GM10266 (cell line): ENCODE results near the gene CHST8.

Experiments used
- DNase-seq: peaks from one replicate; pipeline ENCODE4 v3.0.0; 2012; ENCODE audit errors: extremely low spot score
- TF ChIP-seq, protein P1 (sequence below): IDR thresholded peaks from 2 replicates; pipeline ENCODE4 v1.5.1; 2012; ENCODE audit warnings: mild to moderate bottlenecking, low read depth; ENCODE audit not compliant: control insufficient read depth, insufficient read depth; ENCODE audit errors: missing control alignments

CHST8 gene

DNA sequence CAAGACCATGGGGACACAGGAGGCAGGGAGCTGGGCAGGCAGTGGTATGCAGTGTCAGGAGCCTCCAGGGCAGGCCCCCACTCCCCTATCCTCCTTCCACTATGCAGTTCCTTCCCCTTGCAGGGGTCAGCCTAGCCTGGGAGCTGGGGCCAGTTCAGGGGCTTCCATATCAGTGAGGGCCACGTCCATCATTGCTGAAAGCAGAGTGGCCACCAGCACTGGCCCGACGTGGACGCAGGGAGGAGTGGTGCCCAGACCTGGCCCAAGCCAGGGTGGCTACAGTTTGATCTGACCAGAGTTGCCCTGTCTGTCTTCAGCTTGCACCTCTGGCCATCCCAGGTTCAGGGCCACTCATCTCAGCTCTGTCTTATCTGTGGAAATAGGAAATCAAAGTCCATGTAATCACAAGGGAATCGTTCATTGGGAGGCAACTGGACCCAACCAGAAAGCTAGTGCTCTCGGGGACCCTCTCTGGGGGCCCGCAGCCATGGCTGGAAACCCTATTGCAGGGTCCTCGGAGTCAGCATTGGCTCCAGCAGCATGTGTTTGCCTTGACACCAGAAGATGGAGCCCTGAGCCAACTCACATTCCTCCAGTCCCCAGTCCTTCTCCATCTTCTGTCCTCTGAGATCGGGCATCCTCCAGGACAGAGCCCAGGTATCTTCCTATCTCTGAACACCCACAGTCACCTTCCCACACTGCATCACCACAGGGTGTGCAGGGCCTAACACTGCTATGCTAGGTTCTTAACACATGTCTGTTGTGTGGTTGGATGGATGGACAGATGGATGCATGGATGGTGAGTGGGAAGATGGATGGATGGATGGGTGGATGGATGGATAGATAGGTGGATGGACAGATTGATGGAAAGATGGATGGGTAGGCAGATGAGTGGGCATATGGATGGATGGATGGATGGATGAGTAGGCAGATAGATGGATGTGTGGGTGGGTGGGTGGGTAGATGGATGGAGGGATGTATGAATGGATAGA is 99.2 kb downstream of the CHST8 start:
- TF ChIP-seq, protein P1, sequence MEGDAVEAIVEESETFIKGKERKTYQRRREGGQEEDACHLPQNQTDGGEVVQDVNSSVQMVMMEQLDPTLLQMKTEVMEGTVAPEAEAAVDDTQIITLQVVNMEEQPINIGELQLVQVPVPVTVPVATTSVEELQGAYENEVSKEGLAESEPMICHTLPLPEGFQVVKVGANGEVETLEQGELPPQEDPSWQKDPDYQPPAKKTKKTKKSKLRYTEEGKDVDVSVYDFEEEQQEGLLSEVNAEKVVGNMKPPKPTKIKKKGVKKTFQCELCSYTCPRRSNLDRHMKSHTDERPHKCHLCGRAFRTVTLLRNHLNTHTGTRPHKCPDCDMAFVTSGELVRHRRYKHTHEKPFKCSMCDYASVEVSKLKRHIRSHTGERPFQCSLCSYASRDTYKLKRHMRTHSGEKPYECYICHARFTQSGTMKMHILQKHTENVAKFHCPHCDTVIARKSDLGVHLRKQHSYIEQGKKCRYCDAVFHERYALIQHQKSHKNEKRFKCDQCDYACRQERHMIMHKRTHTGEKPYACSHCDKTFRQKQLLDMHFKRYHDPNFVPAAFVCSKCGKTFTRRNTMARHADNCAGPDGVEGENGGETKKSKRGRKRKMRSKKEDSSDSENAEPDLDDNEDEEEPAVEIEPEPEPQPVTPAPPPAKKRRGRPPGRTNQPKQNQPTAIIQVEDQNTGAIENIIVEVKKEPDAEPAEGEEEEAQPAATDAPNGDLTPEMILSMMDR, result no peak
- DNase-seq, result no peak

DNA sequence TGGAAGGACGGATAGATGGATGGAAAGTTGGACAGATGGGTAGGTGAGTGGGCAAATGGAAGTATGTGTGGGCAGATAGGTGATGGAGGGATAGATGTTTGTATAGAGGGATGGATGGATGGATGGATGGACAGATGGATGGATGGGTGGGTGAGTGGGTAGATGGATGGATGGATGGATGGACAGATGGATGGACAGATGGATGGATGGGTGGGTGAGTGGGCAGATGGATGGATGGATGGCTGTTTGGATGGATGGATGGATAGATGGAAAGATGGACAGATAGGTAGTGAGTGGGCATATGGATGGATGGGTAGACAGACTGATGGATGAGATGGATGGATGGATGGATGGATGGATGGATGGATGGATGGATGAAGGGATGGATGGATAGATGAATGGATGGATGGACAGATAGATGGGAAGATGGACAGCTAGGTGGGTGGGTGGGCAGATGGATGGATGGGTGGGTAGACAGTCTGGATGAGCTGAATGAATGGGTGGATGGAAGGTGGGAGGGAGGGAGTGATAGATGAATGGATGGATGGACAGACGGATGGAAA is 100.1 kb downstream of the CHST8 start:
- TF ChIP-seq, protein P1, result no peak
- no peak for DNase-seq

DNA sequence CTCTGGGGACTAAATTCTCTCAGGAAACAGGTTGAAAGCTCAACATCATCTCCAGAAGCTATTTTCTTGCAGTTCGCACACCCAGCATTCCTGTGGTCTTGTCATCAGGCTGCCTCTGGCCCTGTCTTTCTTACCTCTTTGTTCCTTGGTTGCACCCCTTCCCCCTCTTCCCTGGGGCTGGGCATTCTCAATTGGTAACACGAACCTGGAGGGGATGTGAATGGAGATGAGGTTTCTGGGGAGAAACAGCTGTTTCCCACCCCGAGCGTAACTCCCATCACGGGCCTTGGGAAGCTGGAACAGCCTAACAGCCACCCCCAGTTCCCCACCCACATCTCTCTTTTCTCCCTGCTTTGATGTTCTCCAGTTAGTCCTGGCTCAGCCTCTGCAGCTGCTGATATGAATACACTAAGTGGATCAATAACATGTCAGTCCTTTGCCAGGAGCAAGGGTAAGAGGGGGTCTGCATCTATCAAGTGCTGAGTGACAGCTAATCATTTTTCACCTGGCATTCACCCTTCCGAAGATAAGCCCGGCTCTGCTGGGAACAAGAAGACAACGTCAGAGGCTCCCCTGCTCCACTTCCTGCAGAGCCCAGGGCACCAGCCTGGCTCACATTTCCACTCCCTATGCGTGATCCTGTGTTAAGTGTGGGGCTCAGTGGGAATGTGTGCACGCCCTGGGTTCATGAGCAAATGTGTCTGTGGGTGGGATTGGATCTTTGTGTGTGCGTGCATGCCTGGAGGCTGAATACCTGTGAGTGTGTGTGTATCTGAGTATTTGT is 100.9 kb downstream of the CHST8 start:
- TF ChIP-seq, protein P1, result no peak
- DNase-seq, result no peak

DNA sequence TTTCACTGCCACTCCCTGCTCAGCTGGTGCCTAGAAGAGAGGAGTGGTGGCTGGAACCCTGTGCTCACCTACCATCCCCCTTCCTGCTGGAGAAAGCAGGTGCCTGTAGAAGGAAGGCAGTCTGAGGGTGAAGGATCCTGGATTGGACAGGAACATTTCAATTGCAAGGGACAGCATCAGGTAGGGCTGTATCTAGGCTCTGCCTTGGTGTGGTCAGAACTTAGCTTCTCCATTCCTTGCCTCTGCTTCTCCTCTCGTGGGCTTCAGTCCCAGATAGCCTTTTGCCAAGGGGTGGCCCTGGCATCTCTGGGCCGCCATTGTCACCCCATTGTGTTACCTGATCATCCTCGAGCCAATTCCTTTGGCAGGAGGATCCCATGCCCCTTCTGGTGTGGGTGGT is 101.8 kb downstream of the CHST8 start:
- no peak for DNase-seq
- TF ChIP-seq, protein P1, result no peak

DNA sequence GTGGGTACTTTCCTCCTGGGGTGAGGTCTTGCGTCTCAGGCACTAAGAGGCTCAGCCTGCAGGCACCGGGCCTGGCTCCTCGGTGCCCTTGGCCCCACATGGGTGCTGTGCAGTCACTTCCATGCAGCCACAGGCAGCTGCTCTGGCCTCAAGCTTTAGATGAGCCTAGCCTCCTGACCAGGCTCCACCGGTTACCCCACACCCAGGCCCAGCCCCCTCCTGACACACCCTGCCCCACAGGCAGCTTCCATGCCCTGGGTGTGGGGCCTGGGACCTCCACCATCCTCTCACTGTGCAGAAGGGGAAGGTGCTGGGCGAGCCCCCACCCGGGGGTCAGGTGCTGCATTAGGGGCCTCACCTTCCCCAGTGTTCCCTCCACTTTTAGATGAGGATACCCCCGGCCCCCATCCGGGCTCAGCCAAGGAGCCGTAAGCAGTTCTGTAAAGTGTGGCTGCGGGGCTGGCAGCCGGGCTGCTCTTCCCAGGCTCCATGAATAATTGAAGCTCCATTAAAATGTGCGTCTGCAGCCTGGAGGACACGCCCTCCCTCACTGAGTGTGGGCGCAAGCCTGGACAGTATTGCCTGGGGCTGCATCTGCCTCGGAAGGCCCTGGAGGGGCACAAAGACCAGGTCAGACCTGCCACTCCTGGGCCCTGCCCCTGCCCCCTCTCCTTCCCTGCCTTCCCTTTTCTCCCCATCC is 102.4 kb downstream of the CHST8 start:
- DNase-seq, result no peak
- TF ChIP-seq, protein P1, result no peak

DNA sequence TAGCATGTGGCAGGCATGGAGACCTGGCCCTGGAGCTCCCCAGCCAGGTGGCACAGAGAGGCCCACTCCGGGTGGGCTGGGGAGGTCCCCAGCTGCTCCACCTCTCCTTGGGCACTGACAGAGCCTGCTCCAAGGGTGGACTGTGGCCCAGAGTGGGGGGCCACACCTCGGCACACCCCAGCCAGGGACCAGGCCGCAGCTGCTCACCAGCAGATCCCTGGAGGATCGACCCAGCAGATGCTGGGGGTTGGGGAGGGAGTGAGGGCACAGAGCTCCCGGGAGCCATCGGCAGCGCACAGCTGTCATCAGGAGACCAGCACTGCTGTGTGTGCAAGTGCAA is 102.9 kb downstream of the CHST8 start:
- no peak for DNase-seq
- TF ChIP-seq, protein P1, result no peak
